NCI-H1417 (cell line): ENCODE data around the gene ANO4.
"Not testable (repeated sequence)": the region's sequence is repeated elsewhere in the genome, so short reads cannot be mapped to it uniquely, and the experiment has no call there.

Source experiments
- DNase-seq, 3 experiments: peaks; one replicate each; lab custom pipeline; 2025; lab: John Stamatoyannopoulos, UW

ANO4 gene

DNA sequence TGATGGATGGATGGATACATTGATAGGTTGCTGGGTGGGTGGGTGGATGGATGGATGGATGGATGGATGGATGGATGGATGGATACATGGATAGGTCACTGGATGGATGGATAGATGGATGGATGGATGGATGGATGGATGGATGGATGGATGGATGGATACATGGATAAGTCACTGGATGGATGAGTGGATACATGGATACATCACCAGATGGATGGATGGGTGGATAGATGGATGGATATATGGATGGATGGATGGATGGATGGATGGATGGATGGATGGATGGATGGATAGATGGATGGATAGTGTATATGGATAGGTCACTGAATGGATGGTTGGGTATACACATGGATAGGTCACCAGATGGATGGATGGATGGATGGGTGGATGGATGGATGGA, 194.9 kb downstream of the ANO4 start:
- not testable (repeated sequence) for DNase-seq

DNA sequence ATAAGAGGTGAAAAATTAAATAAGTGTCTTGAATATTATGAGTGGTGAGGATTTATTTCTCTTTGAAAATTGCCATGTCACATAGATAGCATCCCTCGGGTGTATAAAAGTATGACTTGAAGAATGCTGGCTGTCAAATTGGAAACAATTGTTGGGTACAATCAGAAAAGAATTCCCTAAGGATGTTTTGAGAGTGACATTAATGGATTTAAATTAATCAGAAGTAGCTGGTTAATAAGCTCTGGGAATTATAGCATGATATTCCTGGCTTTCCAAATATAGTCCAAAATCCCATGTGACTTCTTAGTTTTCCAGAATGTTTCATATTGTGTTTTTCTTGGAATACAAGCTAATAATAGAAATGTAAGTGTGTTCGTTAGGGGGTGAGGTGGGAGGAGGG, 196.5 kb downstream of the ANO4 start:
- DNase-seq: no peak

DNA sequence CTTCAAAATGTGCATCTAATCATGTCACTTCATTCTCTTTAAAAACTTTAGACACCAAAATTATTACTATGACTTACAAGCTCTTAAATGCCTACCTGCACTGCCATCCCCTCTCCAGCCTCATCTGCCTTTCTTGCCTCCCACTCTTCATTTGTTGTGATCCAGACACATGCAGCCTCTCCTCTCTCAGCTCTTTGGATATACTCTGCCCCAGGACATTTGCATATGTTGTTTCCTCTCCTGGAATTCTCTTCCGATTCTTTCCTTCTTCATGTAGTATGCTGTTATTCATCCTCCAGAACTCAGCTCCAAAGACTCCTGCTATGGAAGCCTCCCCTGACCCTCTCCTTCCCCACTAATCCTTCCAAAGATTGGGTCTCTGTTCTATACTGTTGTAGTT, 197.6 kb downstream of the ANO4 start:
- no peak for DNase-seq

DNA sequence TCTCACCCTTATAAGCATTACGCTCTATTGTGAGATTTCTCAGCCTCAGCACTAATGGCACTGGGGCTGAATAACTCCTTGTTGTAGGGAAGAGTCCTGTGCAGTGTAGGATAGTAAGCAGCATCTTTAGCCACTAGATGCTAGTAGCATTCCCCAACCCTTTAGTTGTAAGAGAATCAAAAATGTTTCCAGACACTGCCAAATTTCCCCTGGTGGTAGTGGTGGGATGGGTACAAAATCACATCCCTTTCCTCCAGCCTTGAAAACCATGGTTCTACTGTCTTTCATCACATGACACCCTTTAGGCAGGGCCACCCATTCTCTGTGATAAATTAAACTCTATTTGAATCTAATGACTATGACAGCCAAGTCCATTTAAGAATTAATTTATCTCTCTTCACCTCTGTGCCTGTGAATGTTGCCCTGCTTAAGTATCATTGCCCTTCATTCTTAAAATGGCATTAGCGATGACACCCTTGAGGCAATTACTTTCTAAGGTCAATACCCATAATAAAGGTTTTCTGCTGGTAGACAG, 199.4 kb downstream of the ANO4 start:
- DNase-seq: peak in 1 of 3 experiments; percentile 15

- DNase-seq: no peak
Observed at GRCh38 chr12:100995201-100995600, 200.6 kb downstream of the ANO4 start.

DNA sequence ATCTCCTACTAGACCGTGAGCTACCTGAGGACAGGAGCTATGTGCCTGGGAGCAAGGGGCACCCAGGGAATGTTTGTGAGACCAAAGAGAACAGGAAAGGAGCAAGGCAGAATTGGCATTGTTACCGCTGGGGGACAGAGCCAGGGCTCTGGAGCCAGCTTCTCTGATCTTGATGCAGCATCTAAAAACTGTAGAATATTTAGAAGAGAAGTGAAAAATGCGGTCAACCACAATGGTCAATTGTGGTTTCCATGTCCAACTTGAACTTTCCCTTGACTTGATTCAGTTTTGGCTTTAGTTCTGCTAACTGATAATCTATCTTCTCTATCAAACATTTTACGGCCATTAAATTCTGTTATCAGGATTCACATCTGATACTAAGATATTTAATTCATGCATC, 201.2 kb downstream of the ANO4 start:
- DNase-seq: no peak

GRCh38 chr12:101001669-101002068, 207.1 kb downstream of the ANO4 start:
- DNase-seq: no peak

DNA sequence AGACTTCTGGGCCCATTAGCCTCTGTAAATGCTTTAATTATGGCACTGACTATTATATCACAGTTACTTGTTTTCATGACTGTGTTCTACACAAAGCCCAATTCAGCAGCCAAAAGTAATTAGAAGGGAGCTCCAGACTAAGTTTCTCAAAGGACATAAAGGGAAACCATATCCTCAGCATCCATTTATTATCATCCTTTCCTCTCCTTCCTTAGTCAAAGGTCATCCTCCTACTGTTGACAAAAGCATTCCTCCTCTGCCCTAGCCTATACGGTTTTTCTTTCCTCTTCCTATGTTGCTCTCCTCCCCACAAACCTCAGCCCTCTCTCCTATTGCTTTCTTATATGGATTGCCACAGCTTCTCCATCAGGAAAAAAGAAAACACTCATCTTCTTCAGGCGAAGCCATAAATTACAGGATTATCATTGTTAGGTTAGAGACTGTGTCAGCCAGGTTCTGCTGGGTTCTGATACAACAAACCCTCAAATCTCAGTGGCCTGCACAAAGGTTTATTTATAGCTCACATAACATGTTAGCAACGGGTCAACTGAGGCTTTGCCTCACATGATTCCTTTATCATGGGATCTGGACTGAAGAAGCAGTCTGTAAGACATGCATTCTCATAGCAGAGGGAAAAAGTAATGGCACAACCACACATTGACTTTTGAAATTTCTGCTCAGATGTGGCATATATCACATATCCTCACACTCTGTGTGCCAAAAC, 208.3 kb downstream of the ANO4 start:
- no peak for DNase-seq

- no peak for DNase-seq
Observed at GRCh38 chr12:101004898-101005297, 210.3 kb downstream of the ANO4 start.

- DNase-seq: no peak
Observed at GRCh38 chr12:101009274-101009673, 214.7 kb downstream of the ANO4 start.

DNA sequence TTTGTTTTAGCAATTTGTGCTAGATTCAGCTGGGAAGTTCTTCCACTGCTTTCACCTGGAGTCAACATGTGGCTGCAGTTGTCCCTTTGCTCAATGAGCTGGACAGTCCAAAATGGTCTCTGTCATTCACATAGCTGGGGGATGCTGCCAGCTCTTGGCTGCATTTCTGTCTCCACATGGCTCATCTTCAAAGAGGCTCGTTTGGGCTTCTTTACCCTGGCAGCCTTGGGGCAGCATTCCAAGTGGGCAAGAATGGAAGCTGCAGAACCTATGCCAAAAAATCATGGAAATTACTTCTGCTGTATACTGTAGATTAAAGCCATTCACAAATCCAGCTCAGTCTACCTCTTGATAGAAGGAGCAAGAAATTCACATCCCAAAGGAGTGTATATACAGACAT, 216.3 kb downstream of the ANO4 start:
- DNase-seq: no peak

GRCh38 chr12:101013993-101014392, 219.4 kb downstream of the ANO4 start:
- peak in 1 of 3 experiments; percentile 51 for DNase-seq

DNA sequence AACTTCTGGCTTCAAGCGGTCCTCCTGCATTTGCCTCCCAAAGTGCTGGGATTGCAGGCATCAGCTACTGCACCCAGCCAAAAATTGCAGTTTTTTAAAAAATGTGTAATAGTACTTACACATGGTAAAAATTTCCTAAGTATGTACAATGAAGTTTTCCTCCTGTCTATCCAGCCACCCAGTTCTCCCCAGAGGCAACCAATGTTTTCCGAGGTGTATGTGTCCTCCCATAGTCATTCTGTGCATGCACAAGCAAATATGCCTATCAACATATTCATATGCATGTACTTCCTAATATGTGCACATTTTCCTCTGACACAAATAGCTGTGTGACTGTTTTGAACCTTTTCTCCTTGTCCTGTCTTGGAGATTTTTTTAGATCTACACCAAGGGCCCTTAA, 220.5 kb downstream of the ANO4 start:
- no peak for DNase-seq

GRCh38 chr12:101018540-101018939, 224.0 kb downstream of the ANO4 start:
- no peak for DNase-seq

DNA sequence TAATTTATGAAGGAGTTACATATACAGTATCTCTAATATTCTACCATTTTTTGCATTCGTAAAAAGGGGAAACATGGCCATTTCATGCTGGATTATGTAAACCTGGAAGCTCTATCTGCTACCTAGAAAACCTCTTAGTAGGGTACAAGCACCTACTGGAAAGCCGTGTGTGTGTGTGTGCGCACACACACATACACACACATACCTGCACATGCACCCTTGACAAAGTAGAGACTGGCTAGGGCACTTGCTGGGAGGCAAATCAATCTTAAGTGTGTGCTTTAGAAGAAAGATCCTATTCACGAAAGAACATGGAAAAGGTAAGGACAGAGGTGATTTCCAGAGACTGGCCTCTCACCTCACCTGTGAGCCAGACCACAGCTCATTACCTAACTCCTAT, 224.6 kb downstream of the ANO4 start:
- DNase-seq: no peak

GRCh38 chr12:101019667-101020066, 225.1 kb downstream of the ANO4 start:
- DNase-seq: no peak

DNA sequence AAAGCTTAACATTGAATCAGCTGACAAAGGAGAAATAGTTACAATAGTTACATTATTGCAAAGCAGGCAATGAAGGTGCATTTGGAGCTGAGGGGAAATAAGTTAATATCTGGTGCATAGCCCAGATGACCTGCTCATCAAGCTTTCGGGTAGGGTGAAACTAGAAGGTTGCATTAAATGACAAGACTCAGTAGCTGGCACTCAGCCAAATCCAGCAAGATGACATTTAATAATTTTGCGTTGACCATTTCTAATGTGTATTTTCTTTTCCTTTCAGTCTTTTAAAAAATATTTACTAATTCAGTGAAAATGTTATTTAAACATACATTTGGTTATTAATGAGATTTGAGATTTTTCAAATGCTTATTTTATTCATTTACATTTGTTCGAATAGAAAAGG, 226.9 kb downstream of the ANO4 start:
- peak in 1 of 3 experiments; percentile 15 for DNase-seq

- DNase-seq: no peak
Observed at GRCh38 chr12:101021911-101022388, 227.4 kb downstream of the ANO4 start.

GRCh38 chr12:101027200-101027599, 232.6 kb downstream of the ANO4 start:
- no peak for DNase-seq

- DNase-seq: no peak
Observed at GRCh38 chr12:101027816-101028215, 233.2 kb downstream of the ANO4 start.

DNA sequence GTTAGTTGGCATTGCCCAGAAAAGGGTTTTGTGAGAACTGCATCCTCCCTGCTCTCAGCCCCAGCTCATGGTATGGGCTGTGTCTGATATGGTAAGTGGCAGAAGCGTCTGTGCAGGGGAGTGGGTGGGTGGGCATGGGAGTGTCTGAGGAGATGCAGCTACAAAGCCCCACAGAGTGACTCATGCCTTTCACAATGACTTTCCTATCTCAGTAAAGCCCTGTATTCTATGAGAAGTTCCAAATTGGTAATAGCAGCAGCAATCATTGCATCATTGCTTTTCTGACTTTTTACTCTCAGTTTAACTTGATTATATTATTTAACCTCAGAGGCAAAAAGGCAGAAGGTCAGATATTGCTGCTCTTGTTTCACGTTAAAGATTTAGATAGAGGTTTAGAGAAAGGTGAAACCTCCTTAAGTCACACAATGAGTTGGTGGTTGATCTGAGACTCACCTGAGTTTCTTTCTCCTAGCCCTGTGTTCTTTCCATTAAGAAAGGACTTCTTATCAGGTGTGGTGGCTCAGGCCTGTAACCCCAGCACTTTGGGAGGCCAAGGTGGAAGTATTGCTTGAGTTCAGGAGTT, 243.8 kb downstream of the ANO4 start:
- DNase-seq: no peak

DNA sequence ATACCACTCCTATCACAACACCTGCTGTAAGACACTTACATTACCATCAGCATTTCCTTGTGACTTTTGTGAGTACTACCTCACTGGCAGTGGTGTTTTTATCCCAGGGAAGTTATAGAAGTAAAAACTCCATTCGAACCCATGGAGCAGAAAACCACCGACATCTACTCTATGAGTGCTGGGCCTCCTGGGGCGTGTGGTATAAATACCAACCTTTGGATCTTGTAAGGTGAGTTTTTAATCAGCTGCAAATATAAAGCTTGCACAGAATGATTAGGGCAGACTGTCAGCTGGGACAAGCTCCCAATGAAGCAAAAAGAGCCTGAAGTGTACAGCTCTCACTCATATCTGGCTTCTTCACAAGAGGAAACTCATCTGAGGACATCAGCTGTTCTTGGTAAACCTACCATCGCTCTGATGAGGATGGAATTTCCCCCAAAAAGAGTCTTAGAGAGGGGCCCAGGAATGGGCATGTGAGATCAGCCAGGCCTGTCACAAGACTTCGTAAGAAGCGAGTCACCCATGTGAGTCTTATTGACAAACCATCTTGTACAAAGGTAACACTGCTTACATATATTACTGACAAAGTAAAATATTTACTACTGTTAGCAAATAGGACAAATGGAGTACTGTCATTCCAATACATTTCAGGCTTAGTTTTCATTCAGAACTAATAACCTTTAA, 245.4 kb downstream of the ANO4 start:
- DNase-seq: no peak

- DNase-seq: peak in 1 of 3 experiments; percentile 30
Observed at GRCh38 chr12:101040936-101041335, 246.4 kb downstream of the ANO4 start.
